ENCODE measurements around the gene CARD10. TPM values are rescaled to one million over a fixed set of nuclear protein-coding genes. Genes with fewer than 3 reads are reported as not detected.

The CARD10 gene
- total RNA-seq, 1 donor from 2014 or later, result 46.7 TPM

DNA sequence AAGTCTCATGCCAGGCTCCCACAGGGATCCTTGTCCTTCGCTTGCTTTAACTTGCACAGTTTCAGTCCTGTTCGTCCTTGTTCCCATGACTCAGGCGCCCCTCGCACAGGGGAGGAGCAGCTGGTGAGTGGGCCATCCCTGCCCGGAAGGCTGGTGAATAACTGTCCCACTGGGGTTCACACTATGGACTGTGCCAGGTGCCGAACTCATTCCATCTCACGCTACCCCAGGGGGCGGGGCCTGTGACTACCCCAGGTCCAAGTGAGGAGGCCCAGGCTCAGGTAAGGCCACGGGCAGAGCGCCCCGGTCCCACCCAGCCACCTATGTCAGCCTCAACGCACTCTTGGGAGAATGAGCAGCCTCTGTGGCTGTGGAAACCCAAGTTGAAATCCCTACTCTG, 7.2 kb upstream of the CARD10 start:
- H3K4me3 Mint-ChIP-seq (ENCODE audit: low read depth), result no peak overlapping the region
- TF ChIP-seq, protein P1, sequence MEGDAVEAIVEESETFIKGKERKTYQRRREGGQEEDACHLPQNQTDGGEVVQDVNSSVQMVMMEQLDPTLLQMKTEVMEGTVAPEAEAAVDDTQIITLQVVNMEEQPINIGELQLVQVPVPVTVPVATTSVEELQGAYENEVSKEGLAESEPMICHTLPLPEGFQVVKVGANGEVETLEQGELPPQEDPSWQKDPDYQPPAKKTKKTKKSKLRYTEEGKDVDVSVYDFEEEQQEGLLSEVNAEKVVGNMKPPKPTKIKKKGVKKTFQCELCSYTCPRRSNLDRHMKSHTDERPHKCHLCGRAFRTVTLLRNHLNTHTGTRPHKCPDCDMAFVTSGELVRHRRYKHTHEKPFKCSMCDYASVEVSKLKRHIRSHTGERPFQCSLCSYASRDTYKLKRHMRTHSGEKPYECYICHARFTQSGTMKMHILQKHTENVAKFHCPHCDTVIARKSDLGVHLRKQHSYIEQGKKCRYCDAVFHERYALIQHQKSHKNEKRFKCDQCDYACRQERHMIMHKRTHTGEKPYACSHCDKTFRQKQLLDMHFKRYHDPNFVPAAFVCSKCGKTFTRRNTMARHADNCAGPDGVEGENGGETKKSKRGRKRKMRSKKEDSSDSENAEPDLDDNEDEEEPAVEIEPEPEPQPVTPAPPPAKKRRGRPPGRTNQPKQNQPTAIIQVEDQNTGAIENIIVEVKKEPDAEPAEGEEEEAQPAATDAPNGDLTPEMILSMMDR (IDR thresholded peaks at IDR 0.05; ENCODE audit: unreplicated experiment), result no peak
- H3K4me1 Mint-ChIP-seq (ENCODE audit: low read depth), result peaks cover 2% of the 10 kb centered on the region
- no peaks in the 10 kb centered on the region for H3K9me3 Mint-ChIP-seq (ENCODE audit: low read depth)
- no peak overlapping the region for H3K27ac Mint-ChIP-seq
- H3K27me3 Mint-ChIP-seq, result peaks cover 6% of the 10 kb centered on the region
- no peaks in the 10 kb centered on the region for H3K36me3 Mint-ChIP-seq (ENCODE audit: insufficient read depth)
- DNase-seq (ENCODE audit: low spot score, unreplicated experiment), result no peak

DNA sequence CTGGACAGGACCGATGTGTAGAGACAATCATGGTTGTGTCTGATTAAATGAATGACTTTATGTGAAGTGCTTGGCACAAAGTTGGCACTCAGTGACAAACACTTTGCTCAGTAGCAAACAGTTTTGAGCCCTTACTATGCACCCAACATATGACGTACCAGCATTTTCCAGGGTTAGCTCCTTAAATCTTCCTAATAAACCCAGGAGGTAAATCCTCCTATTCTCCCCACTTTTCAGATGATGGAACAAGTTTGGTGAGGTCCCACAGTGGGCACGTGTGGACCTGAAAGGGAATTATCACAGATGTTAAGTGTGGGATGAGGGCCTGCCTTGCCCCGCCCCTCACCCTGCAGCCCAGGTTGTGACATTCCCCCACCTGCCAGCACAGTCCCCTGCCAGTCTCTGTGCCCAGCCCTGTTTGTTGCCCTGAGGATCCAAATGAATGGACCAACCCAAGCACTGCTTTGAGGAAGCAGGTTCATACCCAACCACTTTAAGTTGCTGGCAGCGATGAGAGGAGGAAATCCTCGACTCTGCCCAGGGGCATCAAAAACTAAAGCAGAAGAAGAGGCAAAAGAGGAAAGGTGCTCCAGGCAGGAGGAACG, 6.6 kb upstream of the CARD10 start:
- peaks cover 6% of the 10 kb centered on the region for H3K27me3 Mint-ChIP-seq

DNA sequence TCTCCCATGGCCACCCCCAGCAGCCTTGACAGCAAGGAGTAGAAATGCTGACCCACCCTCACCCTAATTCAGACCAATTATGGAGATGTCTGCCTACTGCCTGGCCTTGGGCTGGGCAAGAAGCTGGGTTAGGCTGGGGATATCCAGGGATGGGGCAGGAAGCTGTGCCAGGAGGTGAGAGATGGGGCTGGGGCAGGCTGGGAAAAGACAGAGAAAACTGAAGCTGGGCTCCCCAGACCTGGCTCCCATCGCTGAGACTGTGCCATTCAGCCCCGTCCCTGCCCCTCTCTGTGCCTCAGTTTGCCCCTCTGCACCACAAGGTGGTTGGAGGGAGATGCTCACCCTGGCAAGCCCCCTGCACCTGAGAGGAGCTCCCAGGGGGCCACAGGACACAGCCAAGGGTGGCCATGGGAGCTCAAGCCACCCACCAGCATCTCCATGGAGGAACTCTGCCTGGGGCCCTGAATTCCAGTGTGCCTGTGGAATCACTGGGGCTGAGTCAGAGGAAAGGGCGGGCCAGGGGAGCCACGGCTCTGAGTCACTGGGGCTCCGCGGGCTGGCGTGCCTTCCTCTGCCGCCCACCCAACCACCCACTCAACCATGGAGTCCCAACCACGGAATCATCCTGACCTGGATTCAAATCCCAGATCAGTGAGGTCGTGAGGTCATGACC, 6.0 kb upstream of the CARD10 start:
- Mint-ChIP-seq H3K4me1 (ENCODE audit: low read depth) (peaks cover 2% of the 10 kb centered on the region), H3K4me3 (ENCODE audit: low read depth) (no peak overlapping the region), H3K9me3 (ENCODE audit: low read depth) (no peaks in the 10 kb centered on the region), H3K36me3 (ENCODE audit: insufficient read depth) (no peaks in the 10 kb centered on the region), H3K27ac (no peak overlapping the region), H3K27me3 (peaks cover 6% of the 10 kb centered on the region)
- DNase-seq (ENCODE audit: low spot score, unreplicated experiment), result no peak
- TF ChIP-seq, protein P1 (IDR thresholded peaks at IDR 0.05; ENCODE audit: unreplicated experiment), result no peak

More for the DNA sequence above, 6.6 kb upstream of the CARD10 start:
- TF ChIP-seq, protein P1 (IDR thresholded peaks at IDR 0.05; ENCODE audit: unreplicated experiment), result no peak
- peaks cover 2% of the 10 kb centered on the region for H3K4me1 Mint-ChIP-seq (ENCODE audit: low read depth)
- H3K4me3 Mint-ChIP-seq (ENCODE audit: low read depth), result no peak overlapping the region
- no peak overlapping the region for H3K27ac Mint-ChIP-seq
- H3K36me3 Mint-ChIP-seq (ENCODE audit: insufficient read depth), result no peaks in the 10 kb centered on the region
- H3K9me3 Mint-ChIP-seq (ENCODE audit: low read depth), result no peaks in the 10 kb centered on the region
- DNase-seq (ENCODE audit: low spot score, unreplicated experiment), result no peak

DNA sequence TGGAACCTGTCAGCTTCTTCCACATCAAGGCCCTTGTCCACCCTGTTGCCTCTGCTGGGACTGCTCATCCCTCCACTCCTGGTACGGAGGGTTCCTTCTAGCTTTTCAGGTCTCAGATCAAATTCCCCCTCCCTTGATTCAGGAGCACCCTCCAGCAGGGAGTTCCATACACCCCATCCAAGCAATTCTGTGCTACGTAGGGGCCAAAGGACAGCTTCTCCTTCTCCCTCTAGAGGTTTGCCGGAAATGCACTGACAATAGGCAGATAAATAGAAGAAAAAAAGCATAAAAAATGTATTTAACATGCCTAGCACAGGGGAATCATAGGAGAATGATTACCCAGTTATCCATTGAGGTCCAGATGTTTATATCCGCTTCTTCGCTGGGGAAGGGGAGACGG, 3.3 kb upstream of the CARD10 start:
- H3K27me3 Mint-ChIP-seq, result peaks cover 6% of the 10 kb centered on the region
- no peaks in the 10 kb centered on the region for H3K9me3 Mint-ChIP-seq (ENCODE audit: low read depth)
- H3K4me3 Mint-ChIP-seq (ENCODE audit: low read depth), result peak overlapping the region; percentile 45
- no peak for DNase-seq (ENCODE audit: low spot score, unreplicated experiment)
- peaks cover 9% of the 10 kb centered on the region for H3K4me1 Mint-ChIP-seq (ENCODE audit: low read depth)
- TF ChIP-seq, protein P1 (IDR thresholded peaks at IDR 0.05; ENCODE audit: unreplicated experiment), result no peak
- H3K36me3 Mint-ChIP-seq (ENCODE audit: insufficient read depth), result no peaks in the 10 kb centered on the region
- no peak overlapping the region for H3K27ac Mint-ChIP-seq

DNA sequence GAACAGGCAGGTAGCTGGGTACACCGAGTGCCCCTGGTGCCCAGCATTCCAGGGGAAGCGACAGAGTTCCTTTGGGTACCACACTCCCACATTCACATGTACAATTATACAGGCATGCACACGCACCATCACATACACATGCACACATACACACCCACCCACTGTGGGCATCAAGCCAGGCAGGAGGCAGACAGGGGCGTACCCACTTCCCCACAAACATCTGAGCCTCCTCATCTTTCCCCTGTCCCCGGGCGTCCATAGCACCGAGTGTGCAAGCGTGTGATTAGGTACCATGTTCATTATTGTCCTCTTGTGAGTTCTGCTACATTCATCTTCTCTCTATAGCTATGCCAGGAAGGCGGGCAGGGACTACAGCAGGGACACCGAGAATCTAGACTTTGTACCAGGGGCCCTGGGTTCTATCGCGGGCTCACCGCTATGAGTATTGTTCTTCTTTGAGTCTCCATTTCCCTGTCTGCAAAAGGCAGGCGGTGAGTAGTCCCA, 2.1 kb upstream of the CARD10 start:
- no peak for DNase-seq (ENCODE audit: low spot score, unreplicated experiment)
- TF ChIP-seq, protein P1 (IDR thresholded peaks at IDR 0.05; ENCODE audit: unreplicated experiment), result no peak
- H3K27ac Mint-ChIP-seq, result no peak overlapping the region
- peaks cover 9% of the 10 kb centered on the region for H3K4me1 Mint-ChIP-seq (ENCODE audit: low read depth)
- H3K36me3 Mint-ChIP-seq (ENCODE audit: insufficient read depth), result peaks cover 5% of the 10 kb centered on the region
- H3K4me3 Mint-ChIP-seq (ENCODE audit: low read depth), result peak overlapping the region; percentile 60
- peaks cover 1% of the 10 kb centered on the region for H3K9me3 Mint-ChIP-seq (ENCODE audit: low read depth)
- peaks cover 6% of the 10 kb centered on the region for H3K27me3 Mint-ChIP-seq

All from progenitor cell of endocrine pancreas (in vitro differentiated cells).